K562 (cell line): ENCODE measurements around the gene RIPPLY3. TPM values are rescaled to one million over a fixed set of nuclear protein-coding genes. Genes with fewer than 3 reads are reported as not detected.
A peak's percentile ranks its signal among the peaks of the same experiment; 100 is the strongest.

ENCODE experiments used
- ATF4 ChIP-seq: fragments of 450-650 bp; formaldehyde crosslinking; IDR thresholded peaks from 2 replicates; pipeline ENCODE4 v1.4.0; 2022; ENCODE audit warnings: mild to moderate bottlenecking, moderate library complexity
- ATF7 ChIP-seq: fragments of 450-650 bp; IDR thresholded peaks from 2 replicates; pipeline ENCODE4 v1.7.1; 2014; ENCODE audit warnings: mild to moderate bottlenecking, moderate library complexity
- CHCHD3 ChIP-seq: fragments of 250-450 bp; sonication (Bioruptor Pico); IDR thresholded peaks from 2 replicates; pipeline ENCODE4 v2.1.2; 2022; ENCODE audit warnings: mild to moderate bottlenecking
- E4F1 ChIP-seq: fragments of 250-450 bp; sonication (Bioruptor Pico); IDR thresholded peaks from 2 replicates; pipeline ENCODE4 v1.5.0; 2021; ENCODE audit warnings: mild to moderate bottlenecking, borderline replicate concordance
- EP400 ChIP-seq: fragments of 450-650 bp; IDR thresholded peaks from 2 replicates; pipeline ENCODE4 v1.6.1; 2017; ENCODE audit warnings: antibody characterized with exemption, mild to moderate bottlenecking, moderate library complexity
- HDAC8 ChIP-seq: fragments of 450-650 bp; IDR thresholded peaks from 2 replicates; pipeline ENCODE4 v1.6.1; 2016; ENCODE audit warnings: mild to moderate bottlenecking, missing genetic modification characterization, moderate library complexity, missing compliant biosample characterization
- JUNB ChIP-seq: fragments of 450-650 bp; formaldehyde crosslinking; conservative IDR thresholded peaks from 2 replicates; pipeline ENCODE4 v1.4.0; 2020; ENCODE audit warnings: mild to moderate bottlenecking
- L3MBTL2 ChIP-seq: fragments of 450-650 bp; IDR thresholded peaks from 2 replicates; pipeline ENCODE4 v1.6.1; 2016; ENCODE audit warnings: mild to moderate bottlenecking, moderate library complexity
- MAFG ChIP-seq: fragments of 450-650 bp; conservative IDR thresholded peaks from 2 replicates; pipeline ENCODE4 v1.6.1; 2016; ENCODE audit warnings: missing genetic modification characterization, missing compliant biosample characterization
- MEIS2 ChIP-seq: fragments of 450-650 bp; IDR thresholded peaks from 2 replicates; pipeline ENCODE4 v1.6.1; 2014; ENCODE audit warnings: mild to moderate bottlenecking; ENCODE audit not compliant: partially characterized antibody
- NFRKB ChIP-seq: fragments of 450-650 bp; IDR thresholded peaks from 2 replicates; pipeline ENCODE4 v1.6.1; 2016; ENCODE audit warnings: low read depth
- RNF219 ChIP-seq: fragments of 250-450 bp; sonication (Bioruptor Pico); IDR thresholded peaks from 2 replicates; pipeline ENCODE4 v1.5.0; 2022; ENCODE audit warnings: mild to moderate bottlenecking
- RUNX1 ChIP-seq: sonication (generic); IDR thresholded peaks from 2 replicates; pipeline ENCODE4 v1.6.1; 2016; ENCODE audit warnings: antibody characterized with exemption, low read depth
- TCF7 ChIP-seq: sonication (generic); IDR thresholded peaks from 2 replicates; pipeline ENCODE4 v1.6.1; 2016; ENCODE audit warnings: antibody characterized with exemption, borderline replicate concordance
- TEAD1 ChIP-seq, 2 experiments: fragments of 450-650 bp in 1 of 2; sonication (generic) in 1 of 2; formaldehyde crosslinking; IDR thresholded peaks; 2 replicates each; pipeline versions ENCODE4 v1.4.0 to v1.8.0; 2020 to 2022; ENCODE audit warnings: mild to moderate bottlenecking in 2 of 2, missing genetic modification reagents in 1 of 2
- ZNF212 ChIP-seq: fragments of 450-650 bp; formaldehyde crosslinking; IDR thresholded peaks from 2 replicates; pipeline ENCODE4 v1.4.0; 2020; ENCODE audit warnings: mild to moderate bottlenecking
- ZNF79 ChIP-seq: fragments of 250-450 bp; sonication (Bioruptor Pico); IDR thresholded peaks from 2 replicates; pipeline ENCODE4 v1.4.0; 2020; ENCODE audit warnings: low read depth, mild to moderate bottlenecking, moderate library complexity
- polyA plus RNA-seq, 8 experiments: library from polyadenylated mRNA; depleted of rRNA in 4 of 8; stranded (reverse) in 5 of 8; unstranded in 3 of 8; fragments of >200 nt; fragmentation: Nextera tagmentation in 2 of 8; fragmentation: Illumina TruSeq in 1 of 8; extraction: Ambion mirVana in 2 of 8; extraction: Trizol in 1 of 8; gene quantifications; 2 replicates each; pipeline versions ENCODE4 v1.2.1 to v1.2.3, GENCODE V29; 2011 to 2014; ENCODE audit warnings: inconsistent platforms in 1 of 8, missing spikeins in 1 of 8
- total RNA-seq, 7 experiments: library from RNA; depleted of rRNA in 6 of 7; stranded (reverse); fragments of >200 nt in 6 of 7; fragmentation: Illumina TruSeq in 2 of 7; extraction: Trizol in 2 of 7; gene quantifications; 2 replicates each; pipeline versions ENCODE4 v1.2.1 to v1.2.3, GENCODE V29; 2011 to 2021; ENCODE audit warnings: low replicate concordance in 1 of 7
- TF ChIP-seq, protein P1 (sequence below): IDR thresholded peaks from 3 replicates; pipeline ENCODE4 v1.6.1; 2011; ENCODE audit warnings: borderline replicate concordance, mild to moderate bottlenecking; ENCODE audit not compliant: insufficient read length, insufficient read depth
- TF ChIP-seq, protein P2 (sequence below): sonication (generic); formaldehyde crosslinking; IDR thresholded peaks from 2 replicates; pipeline ENCODE4 v1.8.0; 2022; ENCODE audit warnings: missing genetic modification reagents, mild to moderate bottlenecking, borderline replicate concordance

The RIPPLY3 gene
- total and polyA plus RNA-seq, 9 of the 15 experiments (the other 6 are each of a cell fraction or from before 2014, with no cell fraction given): not detected

GRCh38 chr21:37017951-37018679, 11.6 kb downstream of the RIPPLY3 start (continued):
- TF ChIP-seq RUNX1 (no peak), MEIS2 (peak; percentile 87), E4F1 (no peak), TCF7 (no peak), TEAD1 (CRISPR knock-in tag; IDR thresholded peaks at IDR 0.05) (no peak), ATF4 (CRISPR knock-in tag) (no peak), ZNF79 (CRISPR knock-in tag) (no peak), RNF219 (no peak), ATF7 (peak; percentile 37; the same call in 1 of the 2 replicates), MAFG (peak; percentile 69), JUNB (CRISPR knock-in tag) (no peak), CHCHD3 (CRISPR knock-in tag) (no peak), ZNF212 (CRISPR knock-in tag) (no peak), EP400 (no peak), NFRKB (no peak), L3MBTL2 (0 out of 2 replicates have a peak, but pooled peaks have one; percentile 16), HDAC8 (tag) (no peak)
- TF ChIP-seq, protein P1, sequence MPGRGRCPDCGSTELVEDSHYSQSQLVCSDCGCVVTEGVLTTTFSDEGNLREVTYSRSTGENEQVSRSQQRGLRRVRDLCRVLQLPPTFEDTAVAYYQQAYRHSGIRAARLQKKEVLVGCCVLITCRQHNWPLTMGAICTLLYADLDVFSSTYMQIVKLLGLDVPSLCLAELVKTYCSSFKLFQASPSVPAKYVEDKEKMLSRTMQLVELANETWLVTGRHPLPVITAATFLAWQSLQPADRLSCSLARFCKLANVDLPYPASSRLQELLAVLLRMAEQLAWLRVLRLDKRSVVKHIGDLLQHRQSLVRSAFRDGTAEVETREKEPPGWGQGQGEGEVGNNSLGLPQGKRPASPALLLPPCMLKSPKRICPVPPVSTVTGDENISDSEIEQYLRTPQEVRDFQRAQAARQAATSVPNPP: no peak
- TF ChIP-seq, protein P2, sequence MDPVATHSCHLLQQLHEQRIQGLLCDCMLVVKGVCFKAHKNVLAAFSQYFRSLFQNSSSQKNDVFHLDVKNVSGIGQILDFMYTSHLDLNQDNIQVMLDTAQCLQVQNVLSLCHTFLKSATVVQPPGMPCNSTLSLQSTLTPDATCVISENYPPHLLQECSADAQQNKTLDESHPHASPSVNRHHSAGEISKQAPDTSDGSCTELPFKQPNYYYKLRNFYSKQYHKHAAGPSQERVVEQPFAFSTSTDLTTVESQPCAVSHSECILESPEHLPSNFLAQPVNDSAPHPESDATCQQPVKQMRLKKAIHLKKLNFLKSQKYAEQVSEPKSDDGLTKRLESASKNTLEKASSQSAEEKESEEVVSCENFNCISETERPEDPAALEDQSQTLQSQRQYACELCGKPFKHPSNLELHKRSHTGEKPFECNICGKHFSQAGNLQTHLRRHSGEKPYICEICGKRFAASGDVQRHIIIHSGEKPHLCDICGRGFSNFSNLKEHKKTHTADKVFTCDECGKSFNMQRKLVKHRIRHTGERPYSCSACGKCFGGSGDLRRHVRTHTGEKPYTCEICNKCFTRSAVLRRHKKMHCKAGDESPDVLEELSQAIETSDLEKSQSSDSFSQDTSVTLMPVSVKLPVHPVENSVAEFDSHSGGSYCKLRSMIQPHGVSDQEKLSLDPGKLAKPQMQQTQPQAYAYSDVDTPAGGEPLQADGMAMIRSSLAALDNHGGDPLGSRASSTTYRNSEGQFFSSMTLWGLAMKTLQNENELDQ: no peak
